Activated naive CD4-positive, alpha-beta T cell treated with anti-CD3 and anti-CD28 coated beads, Interleukin-2, amount 10 ng/mL, durations not matched to agents 7 days and 5 days (primary cell): ENCODE measurements around the gene PELI2.

Source experiments
- CTCF ChIA-PET: fragments of 350-600 bp; sonication (Branson Sonifier 250); formaldehyde crosslinking; loops from one replicate; lab custom pipeline; 2021; ENCODE audit warnings: antibody characterized with exemption; lab: Charles Lee
- DNase-seq: peaks from one replicate; pipeline ENCODE4 v3.0.0-alpha.2; 2020
- H3K27ac Mint-ChIP-seq: one replicate; pipeline ENCODE4 v1.8.0; 2021; ENCODE audit warnings: mild to moderate bottlenecking, moderate library complexity, mixed read lengths
- H3K27me3 Mint-ChIP-seq: one replicate; pipeline ENCODE4 v1.8.0; 2021; ENCODE audit warnings: mild to moderate bottlenecking, mixed read lengths
- H3K36me3 Mint-ChIP-seq: one replicate; pipeline ENCODE4 v1.8.0; 2021; ENCODE audit warnings: mixed read lengths
- H3K4me1 Mint-ChIP-seq: one replicate; pipeline ENCODE4 v1.8.0; 2021; ENCODE audit warnings: mixed read lengths
- H3K4me3 Mint-ChIP-seq: one replicate; pipeline ENCODE4 v1.8.0; 2021; ENCODE audit warnings: mild to moderate bottlenecking, moderate library complexity, mixed read lengths
- H3K9me3 Mint-ChIP-seq: one replicate; pipeline ENCODE4 v1.8.0; 2021; ENCODE audit warnings: mixed read lengths

Gene PELI2

DNA sequence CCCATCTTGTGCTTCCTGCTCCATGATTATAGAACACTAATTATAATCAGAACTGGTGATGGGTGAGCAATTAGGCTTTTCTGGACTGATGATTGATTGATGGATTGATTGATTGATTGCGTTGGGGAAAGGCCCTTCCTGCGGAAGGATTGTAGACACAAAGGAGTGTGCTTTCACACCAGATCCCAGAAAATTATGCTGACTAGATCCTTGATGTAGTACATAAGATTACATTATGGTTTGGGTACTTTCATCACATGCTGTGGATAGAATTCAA, 8.4 kb downstream of the PELI2 start:
- Mint-ChIP-seq H3K4me1 (peaks cover 9% of the 10 kb centered on the region), H3K27me3 (peaks cover 10% of the 10 kb centered on the region), H3K27ac (no peak overlapping the region), H3K36me3 (no peaks in the 10 kb centered on the region), H3K9me3 (no peaks in the 10 kb centered on the region), H3K4me3 (no peak overlapping the region)
- DNase-seq = no peak
- CTCF ChIA-PET = interaction anchor here (0.7 to 1.5 kb wide), 2 partner anchors 8 to 75 kb away, joined by 3 read pairs; partner anchors contain the start of gene PELI2

DNA sequence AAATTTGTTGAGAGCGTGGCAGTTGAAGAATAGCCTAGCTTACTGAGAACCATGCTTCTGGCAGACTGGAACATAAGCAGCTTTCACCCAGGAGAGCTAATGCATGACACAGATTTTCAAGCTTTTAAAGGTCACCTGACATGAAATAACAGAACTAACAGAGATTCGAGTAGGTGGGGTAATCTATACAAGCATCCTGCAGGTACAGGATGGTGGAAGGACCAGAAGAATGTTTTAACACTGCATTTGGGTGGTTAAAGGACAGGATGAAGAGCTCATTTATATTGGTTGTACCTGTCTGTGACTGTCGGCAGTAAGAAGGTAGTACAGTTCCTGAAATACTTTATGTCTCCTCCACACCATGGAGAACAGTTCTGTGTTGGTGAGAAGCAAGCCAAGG, 8.9 kb downstream of the PELI2 start:
- CTCF ChIA-PET = interaction anchor here (0.7 to 1.5 kb wide), 2 partner anchors 9 to 74 kb away, joined by 3 read pairs; partner anchors contain the start of gene PELI2
- peaks cover 14% of the 10 kb centered on the region for H3K27me3 Mint-ChIP-seq
- no peaks in the 10 kb centered on the region for H3K9me3 Mint-ChIP-seq
- H3K36me3 Mint-ChIP-seq = no peaks in the 10 kb centered on the region
- no peak overlapping the region for H3K4me3 Mint-ChIP-seq
- no peak overlapping the region for H3K27ac Mint-ChIP-seq
- H3K4me1 Mint-ChIP-seq = peaks cover 9% of the 10 kb centered on the region
- no peak for DNase-seq

DNA sequence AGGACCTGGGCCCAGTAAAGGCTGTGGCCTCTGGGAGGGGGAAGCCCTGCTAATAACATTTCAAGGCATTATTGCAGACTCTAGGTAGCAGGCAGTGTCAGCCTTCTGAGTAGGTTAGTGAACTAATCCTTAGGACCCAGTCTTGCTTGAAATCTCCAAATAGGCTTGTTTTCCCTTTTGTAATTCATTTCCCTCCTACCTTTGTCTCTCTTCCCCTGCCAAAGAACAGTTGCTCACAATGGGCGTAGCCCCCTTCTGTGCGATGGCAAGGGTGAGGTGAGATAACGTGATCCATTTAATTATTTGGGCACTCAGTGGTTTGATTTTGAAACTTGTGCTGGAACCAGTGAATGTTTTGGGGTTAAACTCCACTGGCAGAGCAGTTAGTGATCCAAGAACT, 10.9 kb downstream of the PELI2 start:
- no peak for DNase-seq
- H3K27ac Mint-ChIP-seq = no peak overlapping the region
- H3K4me1 Mint-ChIP-seq = peaks cover 5% of the 10 kb centered on the region
- H3K9me3 Mint-ChIP-seq = no peaks in the 10 kb centered on the region
- H3K27me3 Mint-ChIP-seq = peaks cover 18% of the 10 kb centered on the region
- CTCF ChIA-PET = no interaction called here
- H3K4me3 Mint-ChIP-seq = no peak overlapping the region
- H3K36me3 Mint-ChIP-seq = no peaks in the 10 kb centered on the region

DNA sequence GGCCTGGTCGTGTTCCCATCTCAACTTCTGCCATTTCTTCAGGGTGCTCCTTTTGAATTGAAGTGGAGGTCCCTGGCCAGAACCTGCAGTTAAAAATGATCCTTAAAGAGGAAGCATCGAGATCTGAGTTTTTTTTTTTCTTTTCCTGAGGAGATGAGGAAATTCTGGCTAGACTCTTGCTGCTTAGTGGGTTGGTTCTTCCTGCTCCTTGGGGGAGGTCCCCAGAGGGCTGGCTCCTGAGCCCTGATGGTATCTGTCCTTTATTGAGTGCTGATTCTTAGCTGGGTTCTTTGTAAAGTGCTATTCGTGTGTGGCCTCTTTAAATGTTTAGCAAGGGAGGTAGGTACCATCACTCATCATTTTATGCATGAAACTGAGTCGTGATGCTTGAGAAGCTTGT, 11.7 kb downstream of the PELI2 start:
- no peaks in the 10 kb centered on the region for H3K9me3 Mint-ChIP-seq
- H3K36me3 Mint-ChIP-seq = no peaks in the 10 kb centered on the region
- CTCF ChIA-PET = no interaction called here
- no peak overlapping the region for H3K4me3 Mint-ChIP-seq
- peaks cover 16% of the 10 kb centered on the region for H3K27me3 Mint-ChIP-seq
- DNase-seq = no peak
- no peak overlapping the region for H3K27ac Mint-ChIP-seq
- peaks cover 5% of the 10 kb centered on the region for H3K4me1 Mint-ChIP-seq

DNA sequence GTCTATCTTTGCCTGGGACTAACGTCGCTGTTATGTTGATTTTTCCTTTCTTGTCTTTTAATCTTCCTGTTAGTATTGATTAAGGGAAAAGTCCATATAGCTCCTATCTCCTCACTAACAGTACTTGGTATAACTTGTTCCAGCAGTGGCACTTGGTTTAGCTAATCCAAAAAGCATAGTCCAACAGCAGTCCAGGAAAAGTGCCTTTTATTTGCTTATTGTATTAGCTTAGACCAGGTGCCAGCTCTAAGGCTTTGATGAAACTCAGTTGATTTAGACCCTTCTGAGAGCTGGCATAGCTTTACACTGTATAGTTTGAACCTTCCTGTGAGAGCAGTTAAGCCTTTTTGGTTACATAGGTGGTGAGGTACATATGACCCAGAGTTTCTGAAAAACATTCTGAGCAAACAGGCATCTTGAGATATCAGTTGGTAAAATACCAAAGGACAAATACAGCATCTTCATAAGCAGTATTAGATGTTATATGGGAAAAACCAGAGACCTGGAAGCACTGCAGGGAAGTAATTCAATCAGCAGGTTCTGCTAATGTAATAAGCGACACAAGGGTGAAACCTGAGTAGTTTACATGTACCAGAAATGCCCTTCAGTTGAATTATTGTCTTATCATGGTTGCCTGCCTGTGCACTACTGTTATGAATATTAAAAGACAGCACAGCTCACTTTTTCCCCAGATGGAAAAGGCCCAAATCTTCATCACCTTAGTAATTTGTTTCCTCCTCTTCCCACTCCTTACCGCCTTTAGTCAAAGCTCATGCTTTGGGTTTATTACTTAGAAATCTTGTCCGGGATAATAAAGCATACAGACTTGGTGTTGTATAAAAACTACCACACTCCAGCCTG, 13.0 kb downstream of the PELI2 start:
- Mint-ChIP-seq H3K36me3 (no peaks in the 10 kb centered on the region), H3K27me3 (peaks cover 16% of the 10 kb centered on the region), H3K4me1 (peaks cover 5% of the 10 kb centered on the region), H3K27ac (no peak overlapping the region), H3K9me3 (no peaks in the 10 kb centered on the region), H3K4me3 (no peak overlapping the region)
- DNase-seq = no peak
- CTCF ChIA-PET = interaction anchor here (0.8 kb wide), 1 partner anchor 13 kb away, joined by 3 read pairs; the partner anchor contains the start of gene PELI2

DNA sequence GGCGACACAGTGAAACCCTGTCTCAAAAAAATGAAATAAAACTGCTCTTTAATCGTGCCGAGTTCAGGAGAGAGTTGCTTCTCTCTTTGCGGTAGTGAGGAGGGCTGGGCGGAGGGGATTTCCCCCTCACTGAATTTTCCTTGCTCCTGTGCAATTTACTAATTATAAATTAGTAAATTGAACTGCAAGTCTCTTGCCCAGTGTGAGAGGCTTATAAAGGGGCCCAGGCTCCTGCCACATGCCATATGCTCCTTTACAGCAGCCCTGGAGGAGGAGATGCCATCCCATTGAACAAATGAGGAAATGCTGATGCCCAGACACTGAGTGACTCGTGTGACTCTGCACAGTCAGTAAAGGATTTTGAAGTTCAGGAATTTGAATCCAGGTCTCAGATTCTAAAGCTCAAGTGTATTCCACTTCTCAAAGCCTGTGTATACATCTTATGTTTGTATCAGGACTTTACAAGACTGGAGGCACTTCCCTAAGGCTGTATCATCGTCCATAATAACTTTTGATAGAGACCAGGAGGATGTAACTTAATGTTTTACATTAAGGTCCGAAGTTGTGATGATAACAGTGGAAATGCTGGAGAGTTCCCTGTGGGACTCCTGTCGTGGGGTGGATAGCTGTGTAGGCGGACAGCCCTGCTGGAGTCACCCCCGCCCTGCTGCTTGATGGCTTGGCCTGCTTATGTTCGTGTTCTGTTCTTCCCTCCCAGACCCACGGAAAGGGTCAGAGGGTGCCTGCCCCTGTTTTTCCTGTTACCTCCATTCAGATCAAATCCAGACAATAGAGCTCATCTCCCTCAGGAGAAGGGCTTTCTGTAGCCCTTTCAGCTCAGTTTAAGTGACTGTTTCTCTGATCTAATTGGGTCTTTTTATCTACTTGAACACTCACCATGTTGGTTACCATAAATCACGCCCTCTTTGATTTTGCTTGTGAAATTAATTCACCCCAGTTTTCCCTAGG, 13.9 kb downstream of the PELI2 start:
- CTCF ChIA-PET = no interaction called here
- Mint-ChIP-seq H3K36me3 (no peaks in the 10 kb centered on the region), H3K4me3 (no peak overlapping the region), H3K9me3 (no peaks in the 10 kb centered on the region), H3K27ac (no peak overlapping the region), H3K4me1 (peaks cover 5% of the 10 kb centered on the region), H3K27me3 (peaks cover 19% of the 10 kb centered on the region)
- no peak for DNase-seq

DNA sequence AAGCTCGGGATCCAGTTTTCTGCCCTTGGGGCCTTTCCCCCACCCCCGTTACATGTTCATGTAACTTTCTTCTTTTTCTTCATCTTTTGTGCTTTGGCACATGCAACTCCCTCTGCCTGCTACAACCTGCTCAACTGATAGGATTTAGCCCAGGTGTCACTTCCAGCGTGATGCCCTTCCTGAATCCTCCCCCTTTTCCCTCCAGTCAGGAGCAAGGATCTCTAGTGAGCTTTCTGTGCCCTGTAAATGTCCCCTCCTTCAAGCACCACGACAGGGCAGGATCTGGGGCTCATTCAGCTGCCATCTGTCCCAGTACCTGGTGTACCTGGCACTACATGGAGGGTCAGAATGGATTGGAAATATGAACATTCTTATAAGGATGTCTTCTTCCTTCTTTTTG, 15.3 kb downstream of the PELI2 start:
- H3K27ac Mint-ChIP-seq = no peak overlapping the region

DNA sequence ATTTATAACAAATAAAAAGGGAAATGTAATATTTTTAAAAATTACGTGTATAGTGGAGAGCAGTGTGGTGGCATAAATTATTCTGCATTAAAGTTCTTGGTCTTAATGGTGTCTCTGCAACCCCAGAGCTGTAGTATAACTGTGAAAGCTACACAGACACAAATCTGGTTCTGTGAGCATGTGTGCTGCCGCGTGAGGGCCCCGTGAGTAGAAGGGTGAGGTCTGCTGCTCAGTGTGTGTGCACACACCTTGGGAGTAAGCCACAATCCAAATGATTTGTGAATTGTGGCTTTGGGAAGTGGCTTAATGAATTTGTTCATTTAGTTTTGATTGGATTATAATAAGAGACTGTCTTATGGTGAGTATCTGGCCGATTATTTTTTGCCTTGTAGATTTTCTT, 16.8 kb downstream of the PELI2 start:
- peaks cover 1% of the 10 kb centered on the region for H3K4me1 Mint-ChIP-seq
- no peaks in the 10 kb centered on the region for H3K9me3 Mint-ChIP-seq
- H3K27ac Mint-ChIP-seq = no peak overlapping the region
- H3K4me3 Mint-ChIP-seq = no peak overlapping the region
- CTCF ChIA-PET = no interaction called here
- DNase-seq = no peak
- H3K27me3 Mint-ChIP-seq = peaks cover 24% of the 10 kb centered on the region
- H3K36me3 Mint-ChIP-seq = no peaks in the 10 kb centered on the region

More for the DNA sequence above, 15.3 kb downstream of the PELI2 start:
- peaks cover 24% of the 10 kb centered on the region for H3K27me3 Mint-ChIP-seq
- H3K4me3 Mint-ChIP-seq = no peak overlapping the region
- H3K9me3 Mint-ChIP-seq = no peaks in the 10 kb centered on the region
- H3K4me1 Mint-ChIP-seq = peaks cover 5% of the 10 kb centered on the region
- no peak for DNase-seq
- no peaks in the 10 kb centered on the region for H3K36me3 Mint-ChIP-seq
- CTCF ChIA-PET = no interaction called here

DNA sequence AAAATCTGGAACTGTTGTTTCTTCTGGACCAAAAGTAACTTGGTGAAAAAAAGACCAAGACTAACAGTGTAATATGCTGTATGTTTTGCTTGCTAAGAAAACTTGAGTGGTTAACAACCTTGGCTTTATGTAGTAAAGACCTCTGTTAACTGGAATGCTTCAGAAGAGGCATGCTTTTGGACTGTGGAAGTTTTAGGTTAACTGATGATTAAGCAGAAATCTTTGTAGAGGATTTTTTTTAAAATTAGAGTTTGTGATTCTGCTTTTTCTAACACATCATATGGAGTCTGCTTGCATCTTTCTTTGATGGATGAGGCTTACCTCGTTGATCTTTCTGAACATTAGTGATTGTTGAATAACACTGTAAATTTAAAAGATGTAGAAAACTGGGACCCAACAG, 17.5 kb downstream of the PELI2 start:
- no peaks in the 10 kb centered on the region for H3K9me3 Mint-ChIP-seq
- H3K4me3 Mint-ChIP-seq = no peak overlapping the region
- H3K27ac Mint-ChIP-seq = no peak overlapping the region
- H3K4me1 Mint-ChIP-seq = no peaks in the 10 kb centered on the region
- H3K36me3 Mint-ChIP-seq = no peaks in the 10 kb centered on the region
- H3K27me3 Mint-ChIP-seq = peaks cover 24% of the 10 kb centered on the region
- CTCF ChIA-PET = no interaction called here
- no peak for DNase-seq

DNA sequence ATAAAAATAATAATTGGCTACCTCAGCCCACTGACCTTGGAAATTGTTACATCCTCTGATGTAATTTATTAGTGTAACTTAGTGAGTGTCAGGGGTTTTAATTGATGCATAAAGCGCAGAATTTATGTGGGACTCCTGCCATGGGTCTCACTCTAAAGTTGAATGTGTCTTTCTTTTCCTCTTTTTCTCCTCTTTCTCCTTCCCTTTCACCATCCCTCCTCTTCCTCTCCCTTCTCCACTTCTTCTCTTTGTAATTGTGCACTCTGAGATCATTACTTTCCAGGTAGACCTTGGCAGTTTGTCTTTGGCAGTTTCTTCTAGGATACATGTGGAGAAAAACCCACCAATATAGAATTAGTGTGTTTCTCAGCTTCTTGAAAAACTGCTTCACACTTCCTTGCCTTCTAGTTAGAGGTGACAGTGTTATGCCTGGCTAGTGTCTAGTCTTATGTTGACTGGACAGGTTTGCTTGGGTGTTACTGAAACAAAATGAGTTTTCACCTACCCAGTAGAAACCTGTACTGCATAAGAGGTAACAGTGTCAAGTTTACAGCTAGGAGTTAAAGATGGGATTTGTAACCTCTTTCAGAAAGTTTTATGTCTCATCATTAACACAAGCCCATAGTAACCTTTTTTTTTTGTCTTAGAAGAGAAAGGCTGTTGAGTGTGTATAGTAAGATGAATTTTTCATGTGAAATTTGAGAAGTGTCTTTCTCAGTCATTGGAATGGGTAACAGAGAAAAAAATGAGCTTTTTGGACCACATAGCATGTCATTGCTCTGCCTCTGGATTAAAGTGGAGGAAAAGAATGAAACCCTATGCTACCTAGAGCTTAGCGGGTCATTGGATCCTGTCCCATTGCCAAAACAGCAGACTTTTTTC, 18.6 kb downstream of the PELI2 start:
- Mint-ChIP-seq H3K4me1 (no peaks in the 10 kb centered on the region), H3K4me3 (no peak overlapping the region), H3K27ac (no peak overlapping the region), H3K27me3 (peaks cover 24% of the 10 kb centered on the region), H3K36me3 (no peaks in the 10 kb centered on the region), H3K9me3 (no peaks in the 10 kb centered on the region)
- CTCF ChIA-PET = no interaction called here
- DNase-seq = no peak

DNA sequence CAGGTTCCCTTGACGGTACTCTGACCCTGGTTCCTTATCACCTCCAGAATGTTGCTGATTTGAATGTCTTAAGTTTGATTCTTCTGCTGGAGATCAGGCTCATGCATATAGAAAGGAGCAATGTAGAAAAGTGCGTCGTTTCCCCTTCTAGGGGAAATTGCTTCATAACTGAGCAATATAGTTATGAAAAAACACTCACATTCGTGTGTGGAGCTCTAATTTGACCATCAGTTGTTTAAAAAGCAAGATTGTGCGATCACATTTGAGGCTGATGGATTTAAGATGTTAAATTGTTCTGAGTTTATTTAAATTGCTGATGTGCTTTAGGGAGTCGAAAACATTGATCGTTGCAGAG, 19.2 kb downstream of the PELI2 start:
- CTCF ChIA-PET = no interaction called here
- DNase-seq = no peak
- no peaks in the 10 kb centered on the region for H3K36me3 Mint-ChIP-seq
- H3K27ac Mint-ChIP-seq = no peak overlapping the region
- no peaks in the 10 kb centered on the region for H3K9me3 Mint-ChIP-seq
- no peaks in the 10 kb centered on the region for H3K4me1 Mint-ChIP-seq
- peaks cover 18% of the 10 kb centered on the region for H3K27me3 Mint-ChIP-seq
- H3K4me3 Mint-ChIP-seq = no peak overlapping the region

DNA sequence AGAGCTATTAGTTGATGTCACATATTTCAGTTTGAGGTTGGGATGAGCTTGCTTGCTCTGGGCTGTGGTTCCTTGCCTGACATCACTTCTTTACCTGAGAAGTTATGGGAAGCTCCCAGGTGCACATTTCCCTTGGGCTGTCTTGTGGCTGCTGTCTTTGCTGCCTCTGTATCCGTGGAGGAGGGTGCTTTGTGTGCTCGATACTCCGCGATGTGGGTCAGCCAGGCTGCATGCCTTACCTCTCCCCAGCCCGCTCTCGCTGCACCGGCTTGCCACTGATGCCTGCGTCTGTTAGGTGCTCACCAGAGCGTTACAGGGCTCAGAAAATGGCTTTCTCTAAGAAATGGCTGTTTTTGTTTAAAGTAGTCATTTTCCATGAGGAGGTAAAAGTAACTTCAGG, 19.6 kb downstream of the PELI2 start:
- no peak for DNase-seq
- CTCF ChIA-PET = no interaction called here
- H3K27me3 Mint-ChIP-seq = peaks cover 18% of the 10 kb centered on the region
- no peaks in the 10 kb centered on the region for H3K4me1 Mint-ChIP-seq
- H3K27ac Mint-ChIP-seq = no peak overlapping the region
- H3K9me3 Mint-ChIP-seq = no peaks in the 10 kb centered on the region
- H3K36me3 Mint-ChIP-seq = no peaks in the 10 kb centered on the region
- no peak overlapping the region for H3K4me3 Mint-ChIP-seq

DNA sequence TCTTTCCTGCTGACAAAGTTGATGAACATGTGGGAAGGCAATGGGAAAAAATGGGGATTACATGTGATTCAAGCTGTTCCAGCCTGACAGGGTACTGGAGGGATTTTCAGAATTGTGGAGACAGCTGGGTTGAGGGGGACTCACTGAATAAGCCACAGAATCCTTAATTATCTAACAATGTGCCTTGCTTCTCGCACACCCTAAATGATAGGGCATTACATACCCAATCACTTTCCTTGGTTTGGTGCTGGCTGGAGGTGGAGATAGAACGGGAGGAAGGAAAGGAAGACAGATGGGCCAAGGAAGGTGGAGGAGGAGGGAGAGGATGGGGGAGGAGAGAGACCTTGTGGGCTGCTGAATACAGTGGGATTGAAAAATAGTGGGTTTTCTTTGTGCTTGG, 20.7 kb downstream of the PELI2 start:
- no peaks in the 10 kb centered on the region for H3K36me3 Mint-ChIP-seq
- no peak overlapping the region for H3K27ac Mint-ChIP-seq
- DNase-seq = no peak
- CTCF ChIA-PET = no interaction called here
- peaks cover 12% of the 10 kb centered on the region for H3K27me3 Mint-ChIP-seq
- no peak overlapping the region for H3K4me3 Mint-ChIP-seq
- H3K4me1 Mint-ChIP-seq = no peaks in the 10 kb centered on the region
- H3K9me3 Mint-ChIP-seq = no peaks in the 10 kb centered on the region

DNA sequence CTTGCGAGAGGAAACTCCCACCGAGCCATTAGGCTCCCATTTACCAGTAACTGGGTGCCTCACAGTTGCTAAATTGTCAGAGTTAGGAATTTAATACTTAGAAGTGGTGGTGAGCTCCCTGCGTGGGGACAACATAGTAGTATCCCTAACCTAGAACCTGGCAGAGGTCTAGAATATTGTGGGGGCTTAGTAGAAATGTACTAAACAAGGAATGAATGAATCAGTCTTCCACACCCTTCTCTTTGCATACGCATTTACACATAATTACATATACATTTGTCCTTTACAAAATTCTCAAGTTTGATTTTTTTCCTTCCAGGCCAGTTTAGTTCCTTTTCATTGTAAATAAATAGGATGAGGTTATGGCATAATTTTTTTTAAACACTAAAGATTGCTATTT, 24.1 kb downstream of the PELI2 start:
- CTCF ChIA-PET = no interaction called here
- Mint-ChIP-seq H3K27me3 (peaks cover 3% of the 10 kb centered on the region), H3K36me3 (no peaks in the 10 kb centered on the region), H3K9me3 (no peaks in the 10 kb centered on the region), H3K27ac (no peak overlapping the region), H3K4me3 (no peak overlapping the region), H3K4me1 (peaks cover 2% of the 10 kb centered on the region)
- DNase-seq = no peak
